PC-3 (cell line): ENCODE results near the gene EIF4G1.

Experiments used
- CTCF ChIP-seq: fragments of 300-600 bp; sonication (generic); conservative IDR thresholded peaks from 2 replicates; pipeline ENCODE4 v1.5.1; 2017; ENCODE audit warnings: antibody characterized with exemption, low read depth, mild to moderate bottlenecking, low read length
- EZH2 ChIP-seq: fragments of 300-600 bp; sonication (generic); IDR thresholded peaks from one replicate; pipeline ENCODE4 v1.6.1; 2017; ENCODE audit warnings: antibody characterized with exemption, mild to moderate bottlenecking, low read length; ENCODE audit not compliant: unreplicated experiment

GRCh38 chr3:184380185-184380626 lies 65.8 kb downstream of the EIF4G1 start:
- TF ChIP-seq CTCF (no peak), EZH2 (no peak)
